K562 (cell line): ENCODE data around the gene ATP6V0D1. TPM values are rescaled to one million over a fixed set of nuclear protein-coding genes. Genes with fewer than 3 reads are reported as not detected.
A peak's percentile ranks its signal among the peaks of the same experiment; 100 is the strongest.

Experiments used
- ATAC-seq: fragments of 200-7000 bp; cut with Tn5 transposase; 3 replicates; pipeline ENCODE4 v1.9.1; 2020; ENCODE audit warnings: moderate library complexity
- BruUV-seq: library from RNA; stranded (reverse); fragments of 400-500 nt; replicated peaks from 2 replicates; lab custom pipeline; 2021; lab: Mats Ljungman, UMichigan
- CTCF ChIA-PET: fragments of 300-600 bp; formaldehyde crosslinking; extraction: SDS; loops from one replicate; lab custom pipeline; 2021; ENCODE audit warnings: low intra/inter-chr PET ratio; lab: Yijun Ruan, JAX
- POLR2A ChIA-PET: fragments of 300-600, 350-650 bp; sonication (Branson Sonifier 250); formaldehyde crosslinking; extraction: SDS; loops from one replicate; lab custom pipeline; 2021; ENCODE audit warnings: antibody characterized with exemption, inconsistent platforms; lab: Yijun Ruan, JAX
- DNase-seq, 4 experiments: peaks; one replicate each; pipeline versions ENCODE4 v3.0.0 to v3.0.0-alpha.2; 2011 to 2018; ENCODE audit warnings: low spot score in 3 of 4, mixed read lengths in 3 of 4; ENCODE audit errors: extremely low read depth in 1 of 4
- FAIRE-seq: peaks from 2 replicates; lab custom pipeline; 2011; peaks lifted over from hg19 to GRCh38; lab: Jason Lieb, UNC
- H2AFZ ChIP-seq: 2 replicates; pipeline ENCODE4 v1.6.0; 2011; ENCODE audit warnings: low read depth, low read length, control low read depth, inconsistent platforms
- H3K27ac ChIP-seq: fragments of 200-600 bp; 3 replicates; pipeline ENCODE4 v1.8.0; 2011; ENCODE audit warnings: low read depth, mild to moderate bottlenecking, control low read depth, inconsistent platforms, low read length, moderate library complexity, mixed read lengths; ENCODE audit errors: extremely low read depth
- H3K27me3 ChIP-seq, 2 experiments: fragments of 300-600 bp in 1 of 2; 2 replicates in 1 of 2; 3 replicates in 1 of 2; pipeline versions ENCODE4 v1.6.0 to v1.8.0; 2011; ENCODE audit warnings: inconsistent platforms in 2 of 2, low read length in 2 of 2, mild to moderate bottlenecking in 1 of 2, mixed read lengths in 1 of 2, moderate library complexity in 1 of 2; ENCODE audit not compliant: control insufficient read depth in 2 of 2, insufficient read depth in 2 of 2
- H3K36me3 ChIP-seq: fragments of 300-600 bp; 3 replicates; pipeline ENCODE4 v1.8.0; 2011; ENCODE audit warnings: mild to moderate bottlenecking, low read length, inconsistent platforms; ENCODE audit not compliant: control insufficient read depth, insufficient read depth
- H3K4me1 ChIP-seq, 2 experiments: fragments of 200-600 bp in 1 of 2; replicated peaks in 1 of 2; 2 replicates in 1 of 2; 3 replicates in 1 of 2; pipeline versions ENCODE4 v1.5.1 to v1.8.0; 2011; ENCODE audit warnings: inconsistent platforms in 2 of 2, low read length in 2 of 2, mild to moderate bottlenecking in 1 of 2, mixed read lengths in 1 of 2, moderate library complexity in 1 of 2; ENCODE audit not compliant: control insufficient read depth in 2 of 2, insufficient read depth in 2 of 2
- H3K4me2 ChIP-seq: 2 replicates; pipeline ENCODE4 v1.6.1; 2011; ENCODE audit warnings: low read length, control low read depth, inconsistent platforms, mixed read lengths; ENCODE audit not compliant: insufficient read depth
- H3K4me3 ChIP-seq: fragments of 200-600 bp; sonication (generic), shearing (Covaris generic); 2 replicates; pipeline ENCODE4 v1.5.1; 2016; ENCODE audit warnings: control low read depth, inconsistent platforms
- H3K79me2 ChIP-seq: fragments of 200-600 bp; 3 replicates; pipeline ENCODE4 v1.8.0; 2011; ENCODE audit warnings: low read length, inconsistent platforms; ENCODE audit not compliant: control insufficient read depth, insufficient read depth
- H3K9ac ChIP-seq, 2 experiments: 2 replicates each; pipeline versions ENCODE4 v1.6.0 to v1.6.1; 2011; ENCODE audit warnings: low read depth in 2 of 2, low read length in 2 of 2, control low read depth in 1 of 2, inconsistent platforms in 1 of 2, mild to moderate bottlenecking in 1 of 2, mixed read lengths in 1 of 2; ENCODE audit not compliant: insufficient read depth in 1 of 2
- H3K9me1 ChIP-seq: one replicate; pipeline ENCODE4 v1.6.0; 2011; ENCODE audit warnings: inconsistent platforms, mild to moderate bottlenecking, low read length, moderate library complexity; ENCODE audit not compliant: control insufficient read depth, insufficient read depth
- H3K9me3 ChIP-seq: replicated peaks from 2 replicates; pipeline ENCODE4 v1.5.1; 2011; ENCODE audit warnings: low read depth, low read length, inconsistent platforms; ENCODE audit not compliant: control insufficient read depth, insufficient read depth
- H4K20me1 ChIP-seq: replicated peaks from 2 replicates; pipeline ENCODE4 v1.6.1; 2011; ENCODE audit warnings: low read length, inconsistent platforms, mixed read lengths; ENCODE audit not compliant: control insufficient read depth, insufficient read depth
- ETS2 ChIP-seq: IDR thresholded peaks from 2 replicates; pipeline ENCODE4 v1.6.1; 2016; ENCODE audit warnings: borderline replicate concordance, missing genetic modification characterization, mild to moderate bottlenecking, moderate library complexity, missing compliant biosample characterization; ENCODE audit not compliant: poor library complexity, severe bottlenecking
- HNRNPUL1 ChIP-seq: fragments of 200-400 bp; formaldehyde crosslinking; IDR thresholded peaks from 2 replicates; pipeline ENCODE4 v1.6.1; 2017; ENCODE audit warnings: low read length
- MBD2 ChIP-seq: sonication (generic); IDR thresholded peaks from 2 replicates; pipeline ENCODE4 v1.6.1; 2016; ENCODE audit warnings: low read depth, borderline replicate concordance
- MYNN ChIP-seq, 2 experiments: sonication (generic); formaldehyde crosslinking in 1 of 2; IDR thresholded peaks; 2 replicates each; pipeline versions ENCODE4 v1.5.0 to v1.6.1; 2016 to 2020; ENCODE audit warnings: antibody characterized with exemption in 1 of 2, missing genetic modification reagents in 1 of 2
- PHTF2 ChIP-seq: fragments of 250-450 bp; sonication (Bioruptor Pico); IDR thresholded peaks from 2 replicates; pipeline ENCODE4 v1.5.0; 2021; ENCODE audit warnings: mild to moderate bottlenecking
- SMAD1 ChIP-seq: fragments of 150-350 bp; IDR thresholded peaks from 2 replicates; pipeline ENCODE4 v1.6.1; 2014; ENCODE audit warnings: low read length, low read depth; ENCODE audit not compliant: partially characterized antibody
- SMARCA5 ChIP-seq: fragments of 450-650 bp; IDR thresholded peaks from 2 replicates; pipeline ENCODE4 v1.6.1; 2016
- SREBF2 ChIP-seq: sonication (generic); formaldehyde crosslinking; IDR thresholded peaks from 2 replicates; pipeline ENCODE4 v1.4.0; 2020; ENCODE audit warnings: mild to moderate bottlenecking, missing genetic modification reagents
- ZC3H11A ChIP-seq: IDR thresholded peaks from 2 replicates; pipeline ENCODE4 v1.6.1; 2012; ENCODE audit warnings: low read depth, low read length, improper control_type of control experiment
- ZC3H4 ChIP-seq: sonication (generic); formaldehyde crosslinking; IDR thresholded peaks from 2 replicates; pipeline ENCODE4 v1.9.0; 2021; ENCODE audit warnings: missing genetic modification reagents, borderline replicate concordance
- ZFX ChIP-seq: sonication (generic); formaldehyde crosslinking; IDR thresholded peaks from 2 replicates; pipeline ENCODE4 v1.8.0; 2022; ENCODE audit warnings: mild to moderate bottlenecking, missing genetic modification reagents, moderate library complexity
- WGBS: fragments of 100-300 bp; shearing (Covaris generic); methylation state at CpG from one replicate; pipeline ENCODE4 v1.1.6; 2016; ENCODE audit warnings: low coverage, mixed read lengths; ENCODE audit not compliant: insufficient coverage; ENCODE audit errors: missing lambda C conversion rate; 5-methylcytosine and 5-hydroxymethylcytosine counted together
- in situ Hi-C: fragments of 300-500 bp; cut with MboI; formaldehyde crosslinking; loops from 4 replicates; pipeline ENCODE4 v1.15.0; 2018; ENCODE audit warnings: inconsistent platforms, mixed read lengths
- intact Hi-C: fragments of 100-400 bp; cut with micrococcal nuclease; formaldehyde crosslinking; loops from 2 replicates; pipeline ENCODE4 v1.14.2; 2022
- polyA plus RNA-seq, 8 experiments: library from polyadenylated mRNA; depleted of rRNA in 4 of 8; stranded (reverse) in 5 of 8; unstranded in 3 of 8; fragments of >200 nt; fragmentation: Nextera tagmentation in 2 of 8; fragmentation: Illumina TruSeq in 1 of 8; extraction: Ambion mirVana in 2 of 8; extraction: Trizol in 1 of 8; gene quantifications; 2 replicates each; pipeline versions ENCODE4 v1.2.1 to v1.2.3, GENCODE V29; 2011 to 2014; ENCODE audit warnings: inconsistent platforms in 1 of 8, missing spikeins in 1 of 8
- total RNA-seq, 7 experiments: library from RNA; depleted of rRNA in 6 of 7; stranded (reverse); fragments of >200 nt in 6 of 7; fragmentation: Illumina TruSeq in 2 of 7; extraction: Trizol in 2 of 7; gene quantifications; 2 replicates each; pipeline versions ENCODE4 v1.2.1 to v1.2.3, GENCODE V29; 2011 to 2021; ENCODE audit warnings: low replicate concordance in 1 of 7

The ATP6V0D1 gene
- total and polyA plus RNA-seq, 9 of the 15 experiments (the other 6 are each of a cell fraction or from before 2014, with no cell fraction given), result 23.2 to 69.7 (median 45.6) TPM

DNA sequence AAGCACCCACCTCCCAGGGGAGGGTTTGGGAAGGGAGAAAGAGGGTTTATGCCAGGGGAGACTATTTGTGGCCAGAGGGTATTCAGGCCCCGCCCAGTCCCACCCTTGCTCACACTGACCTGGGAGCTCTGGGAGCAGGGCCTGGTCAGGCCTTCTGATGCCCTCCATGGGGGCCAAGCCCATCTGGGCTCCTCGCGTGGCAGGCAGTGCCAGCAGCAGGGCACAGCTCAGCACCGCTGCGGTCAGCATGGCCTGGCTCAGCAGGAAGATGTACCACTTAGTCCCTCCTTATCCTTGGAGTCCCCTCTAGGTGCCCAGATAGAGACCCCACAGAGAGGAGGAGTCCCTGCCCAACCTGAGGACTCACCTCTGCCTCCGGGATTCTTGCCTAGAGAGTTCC lies 2.2 kb upstream of the ATP6V0D1 start, which contains the start of gene AGRP:
Gene AGRP, minus strand, starts transcription at position 398 of the 400 bp plus-strand sequence. Its CDS starts 149 bp downstream, at position 249.
- Histone ChIP-seq H3K79me2 (peaks cover 40% of the 10 kb centered on the region), H3K4me1 (peaks cover 22 to 31% of the 10 kb centered on the region in 2 experiments), H3K9me3 (no peaks in the 10 kb centered on the region), H3K27me3 (no peaks in the 10 kb centered on the region), H3K9me1 (no peaks in the 10 kb centered on the region), H2AFZ (peak within 1 kb of the TSS; percentile 95), H3K9ac (peak within 1 kb of the TSS; percentile 89 to 91; a peak in 3 of 4 replicates), H3K4me2 (peak within 1 kb of the TSS; percentile 99), H3K4me3 (no peak within 1 kb of the TSS), H4K20me1 (no peaks in the 10 kb centered on the region), H3K36me3 (peaks cover 7% of the 10 kb centered on the region; the same call in 2 of the 3 replicates), H3K27ac (no peak within 1 kb of the TSS; the same call in 2 of the 3 replicates)
- ChIA-PET POLR2A (interaction anchor here (1.0 kb wide), 1 partner anchor 33 kb away, joined by 3 read pairs; no protein-coding TSS in a partner anchor), CTCF (interaction anchor here (1.1 kb wide), 1 partner anchor 38 kb away, joined by 3 read pairs; no protein-coding TSS in a partner anchor)
- DNase-seq (no peak), ATAC-seq (no peak), FAIRE-seq (no peak)
- in situ Hi-C loops, result no loop called here
- TF ChIP-seq PHTF2 (no peak), ZC3H4 (CRISPR knock-in tag) (0 out of 2 replicates have a peak, but pooled peaks have one; percentile 37), SMARCA5 (no peak), HNRNPUL1 (no peak), MYNN (IDR thresholded peaks at IDR 0.05) (no peak), MYNN (CRISPR knock-in tag; IDR thresholded peaks at IDR 0.05) (no peak), ZFX (CRISPR knock-in tag) (0 out of 2 replicates have a peak, but pooled peaks have one; percentile 18), MBD2 (no peak), SMAD1 (no peak), ZC3H11A (no peak), ETS2 (tag) (no peak), SREBF2 (no peak)
- no TSS peak for BruUV-seq
- intact Hi-C loops, result no loop called here
- 98% methylated on average over 6 of the region's 6 CpGs for whole genome bisulfite sequencing
